ENCODE data around the gene NCAPG2.

- TF ChIP-seq FOXM1 (IDR thresholded peaks at IDR 0.05; ENCODE audit: borderline replicate concordance) (no peak), SP1 (IDR thresholded peaks at IDR 0.05) (no peak), BHLHE40 (IDR thresholded peaks at IDR 0.05; ENCODE audit: borderline replicate concordance) (no peak)
Measured at GRCh38 chr7:158662610-158663427, 41.8 kb downstream of the NCAPG2 start.

Measured in HEK293T (cell line).